HL-60 (cell line): ENCODE results near the gene LMOD2.

ENCODE experiments used
- DNase-seq, 2 experiments: peaks; one replicate each; pipeline ENCODE4 v3.0.0-alpha.2; 2010 to 2020; ENCODE audit warnings: low read depth in 1 of 2, low spot score in 1 of 2
- H3K27ac ChIP-seq: fragments of 250-450 bp; sonication (Bioruptor Pico); replicated peaks from 2 replicates; pipeline ENCODE4 v1.5.1; 2020; ENCODE audit warnings: mild to moderate bottlenecking, moderate library complexity
- H3K27me3 ChIP-seq: fragments of 250-450 bp; sonication (Bioruptor Pico); 2 replicates; pipeline ENCODE4 v1.5.1; 2021; ENCODE audit warnings: mild to moderate bottlenecking, moderate library complexity; ENCODE audit not compliant: insufficient read depth, poor library complexity, severe bottlenecking
- H3K4me3 ChIP-seq: replicated peaks from 2 replicates; pipeline ENCODE4 v1.5.1; 2011; ENCODE audit warnings: mild to moderate bottlenecking, control low read depth, low read length; ENCODE audit not compliant: insufficient read depth
- CTCF ChIP-seq: IDR thresholded peaks from one replicate; pipeline ENCODE4 v1.5.1; 2011; ENCODE audit warnings: low read length, control low read depth, inconsistent platforms; ENCODE audit not compliant: insufficient read depth
- GABPA ChIP-seq: IDR thresholded peaks from 2 replicates; pipeline ENCODE4 v1.6.1; 2012; ENCODE audit warnings: low read depth
- POLR2AphosphoS5 ChIP-seq: IDR thresholded peaks from 2 replicates; pipeline ENCODE4 v1.6.1; 2012; ENCODE audit warnings: low read depth
- REST ChIP-seq: IDR thresholded peaks from 2 replicates; pipeline ENCODE4 v1.6.1; 2012; ENCODE audit warnings: low read depth; ENCODE audit not compliant: insufficient replicate concordance
- SPI1 ChIP-seq: IDR thresholded peaks from 2 replicates; pipeline ENCODE4 v1.6.1; 2012; ENCODE audit warnings: low read depth, mild to moderate bottlenecking, borderline replicate concordance

The LMOD2 gene

GRCh38 chr7:123624527-123625183, 31.0 kb upstream of the LMOD2 start:
- peak in 1 of 2 experiments; percentile 37 for DNase-seq
- Histone ChIP-seq H3K27ac (no peak overlapping the region), H3K27me3 (no peaks in the 10 kb centered on the region), H3K4me3 (no peak overlapping the region)
- TF ChIP-seq GABPA (no peak), CTCF (peak; percentile 38), REST (no peak)

- Histone ChIP-seq H3K27me3 (no peaks in the 10 kb centered on the region), H3K4me3 (no peak overlapping the region), H3K27ac (no peak overlapping the region)
- TF ChIP-seq CTCF (no peak), POLR2AphosphoS5 (no peak), REST (no peak), GABPA (no peak), SPI1 (no peak)
- DNase-seq, result no peak
Measured at GRCh38 chr7:123625254-123625653, 30.4 kb upstream of the LMOD2 start.

GRCh38 chr7:123627851-123628250, 27.8 kb upstream of the LMOD2 start:
- Histone ChIP-seq H3K27ac (no peak overlapping the region), H3K27me3 (no peaks in the 10 kb centered on the region), H3K4me3 (no peak overlapping the region)
- TF ChIP-seq REST (no peak), SPI1 (no peak), POLR2AphosphoS5 (no peak), GABPA (no peak), CTCF (no peak)
- no peak for DNase-seq
